GM12878 (cell line): ENCODE measurements around the gene AHCYL2. TPM values are rescaled to one million over a fixed set of nuclear protein-coding genes. Genes with fewer than 3 reads are reported as not detected.

Experiments
- ATAC-seq: fragments of 200-7000 bp; cut with Tn5 transposase; 3 replicates; pipeline ENCODE4 v1.9.1; 2020; ENCODE audit warnings: mild to moderate bottlenecking, moderate library complexity
- BruUV-seq: library from RNA; stranded (reverse); fragments of 400-500 nt; replicated peaks from 2 replicates; lab custom pipeline; 2021; lab: Mats Ljungman, UMichigan
- CTCF ChIA-PET: fragments of 300-600 bp; sonication (Branson Sonifier 250); formaldehyde crosslinking; extraction: SDS; loops from one replicate; lab custom pipeline; 2021; ENCODE audit warnings: inconsistent platforms; lab: Yijun Ruan, JAX
- POLR2A ChIA-PET: fragments of 350-600 bp; formaldehyde crosslinking; extraction: SDS; loops from one replicate; lab custom pipeline; 2021; ENCODE audit warnings: inconsistent platforms; lab: Charles Lee
- RAD21 ChIA-PET: fragments of 300-600 bp; sonication (Branson Sonifier 250); formaldehyde crosslinking; loops from one replicate; lab custom pipeline; 2023; ENCODE audit warnings: antibody characterized with exemption; ENCODE audit not compliant: unreplicated experiment; lab: Charles Lee
- SMC1A ChIA-PET: fragments of 300-600 bp; sonication (Branson Sonifier 250); formaldehyde crosslinking; loops from one replicate; lab custom pipeline; 2023; ENCODE audit not compliant: unreplicated experiment, uncharacterized antibody; lab: Charles Lee
- DNase-seq: peaks from one replicate; pipeline ENCODE4 v3.0.0-alpha.2; 2011; ENCODE audit warnings: low read depth, low spot score
- FAIRE-seq: peaks from 3 replicates; lab custom pipeline; 2011; peaks lifted over from hg19 to GRCh38; lab: Jason Lieb, UNC
- H2AFZ ChIP-seq: 2 replicates; pipeline ENCODE4 v1.6.0; 2011; ENCODE audit warnings: low read depth, low read length, control low read depth; ENCODE audit not compliant: control insufficient read depth
- H3K27ac ChIP-seq: 2 replicates; pipeline ENCODE4 v1.5.1; 2011; ENCODE audit warnings: control low read depth; ENCODE audit not compliant: control insufficient read depth, insufficient read depth
- H3K27me3 ChIP-seq, 2 experiments: replicated peaks in 1 of 2; 2 replicates each; pipeline versions ENCODE4 v1.6.0 to v1.6.1; 2011; ENCODE audit warnings: low read length in 1 of 2; ENCODE audit not compliant: control insufficient read depth in 2 of 2, insufficient read depth in 2 of 2
- H3K36me3 ChIP-seq, 2 experiments: 2 replicates each; pipeline ENCODE4 v1.5.1; 2011; ENCODE audit warnings: low read length in 1 of 2; ENCODE audit not compliant: control insufficient read depth in 2 of 2, insufficient read depth in 2 of 2
- H3K4me1 ChIP-seq: 2 replicates; pipeline ENCODE4 v1.6.1; 2011; ENCODE audit warnings: mild to moderate bottlenecking, low read length, moderate library complexity, mixed read lengths; ENCODE audit not compliant: control insufficient read depth, insufficient read depth
- H3K4me2 ChIP-seq: 2 replicates; pipeline ENCODE4 v1.6.0; 2011; ENCODE audit warnings: control low read depth; ENCODE audit not compliant: control insufficient read depth, insufficient read depth
- H3K4me3 ChIP-seq: fragments of 200-600 bp; sonication (generic); 2 replicates; pipeline ENCODE4 v1.5.1; 2016
- H3K79me2 ChIP-seq: 2 replicates; pipeline ENCODE4 v1.6.0; 2011; ENCODE audit warnings: low read length; ENCODE audit not compliant: control insufficient read depth, insufficient read depth
- H3K9ac ChIP-seq: 2 replicates; pipeline ENCODE4 v1.8.0; 2011; ENCODE audit warnings: low read length, control low read depth, mixed read lengths; ENCODE audit not compliant: control insufficient read depth, insufficient read depth
- H3K9me3 ChIP-seq: replicated peaks from 3 replicates; pipeline ENCODE4 v1.5.1; 2011; ENCODE audit warnings: mild to moderate bottlenecking, low read length; ENCODE audit not compliant: control insufficient read depth, insufficient read depth
- H4K20me1 ChIP-seq: 2 replicates; pipeline ENCODE4 v1.6.0; 2011; ENCODE audit not compliant: control insufficient read depth, insufficient read depth
- JUND ChIP-seq: IDR thresholded peaks from 2 replicates; pipeline ENCODE4 v1.6.1; 2012; ENCODE audit warnings: low read depth, mild to moderate bottlenecking, low read length, improper control_type of control experiment, moderate library complexity
- MEF2A ChIP-seq: IDR thresholded peaks from 2 replicates; pipeline ENCODE4 v1.6.1; 2011; ENCODE audit warnings: low read depth, mild to moderate bottlenecking, low read length, moderate library complexity; ENCODE audit not compliant: insufficient read depth
- RAD21 ChIP-seq: IDR thresholded peaks from 2 replicates; pipeline ENCODE4 v1.6.1; 2011; ENCODE audit warnings: mild to moderate bottlenecking, low read depth, low read length, moderate library complexity; ENCODE audit not compliant: insufficient read depth
- SP1 ChIP-seq: IDR thresholded peaks from one replicate; pipeline ENCODE4 v1.6.1; 2011; ENCODE audit warnings: low read depth, low read length
- SUZ12 ChIP-seq: fragments of 200-600 bp; sonication (generic); IDR thresholded peaks from one replicate; pipeline ENCODE4 v1.6.1; 2018; ENCODE audit warnings: antibody characterized with exemption, mild to moderate bottlenecking; ENCODE audit not compliant: unreplicated experiment
- YBX1 ChIP-seq: fragments of 450-650 bp; IDR thresholded peaks from 2 replicates; pipeline ENCODE4 v1.6.1; 2016; ENCODE audit warnings: antibody characterized with exemption
- WGBS: methylation state at CpG from one replicate; pipeline ENCODE4 v1.1.6; 2016; ENCODE audit warnings: low lambda C conversion rate; ENCODE audit not compliant: insufficient replicate concordance, insufficient coverage; ENCODE audit errors: missing lambda C conversion rate; 5-methylcytosine and 5-hydroxymethylcytosine counted together
- in situ Hi-C: fragments of 300-500 bp; cut with MboI; formaldehyde crosslinking; loops from 9 replicates; pipeline ENCODE4 v1.14.3; 2018; ENCODE audit warnings: mixed read lengths
- intact Hi-C: fragments of 100-400 bp; cut with micrococcal nuclease; formaldehyde crosslinking; loops from one replicate; pipeline ENCODE4 v1.14.2; 2022; ENCODE audit not compliant: unreplicated experiment
- polyA plus RNA-seq, 11 experiments: library from polyadenylated mRNA; depleted of rRNA in 4 of 11; unstranded in 6 of 11; stranded (reverse) in 5 of 11; fragments of >200 nt; fragmentation: Nextera tagmentation in 4 of 11; fragmentation: Illumina TruSeq in 1 of 11; extraction: Ambion mirVana in 4 of 11; extraction: Trizol in 1 of 11; gene quantifications; 1 replicate in 1 of 11; 2 replicates in 10 of 11; pipeline versions ENCODE4 v1.2.1 to v1.2.3, GENCODE V29; 2011 to 2016; ENCODE audit warnings: inconsistent platforms in 2 of 11, missing spikeins in 2 of 11, low read depth in 1 of 11
- total RNA-seq, 4 experiments: library from RNA; depleted of rRNA in 3 of 4; stranded (reverse); fragments of >200 nt in 3 of 4; fragmentation: Illumina TruSeq in 1 of 4; extraction: Trizol in 1 of 4; gene quantifications; 2 replicates each; pipeline versions ENCODE4 v1.2.1 to v1.2.3, GENCODE V29; 2013 to 2021
- TF ChIP-seq, protein P1 (sequence below): IDR thresholded peaks from 2 replicates; pipeline ENCODE4 v1.6.1; 2011; ENCODE audit warnings: borderline replicate concordance, low read depth, mild to moderate bottlenecking, moderate library complexity, mixed read lengths, low read length; ENCODE audit not compliant: insufficient read depth; ENCODE audit errors: extremely low read length
- TF ChIP-seq, protein P2 (sequence below): fragments of 450-650 bp; IDR thresholded peaks from 2 replicates; pipeline ENCODE4 v1.6.1; 2017; ENCODE audit warnings: mild to moderate bottlenecking, moderate library complexity
- TF ChIP-seq, protein P3 (sequence below): IDR thresholded peaks from 2 replicates; pipeline ENCODE4 v1.6.1; 2012; ENCODE audit warnings: low read depth, low read length, improper control_type of control experiment

The AHCYL2 gene
- total and polyA plus RNA-seq, 10 of the 15 experiments (the other 5 are each of a cell fraction or from before 2014, with no cell fraction given), result 1.7 to 29.1 (median 5.4) TPM

DNA sequence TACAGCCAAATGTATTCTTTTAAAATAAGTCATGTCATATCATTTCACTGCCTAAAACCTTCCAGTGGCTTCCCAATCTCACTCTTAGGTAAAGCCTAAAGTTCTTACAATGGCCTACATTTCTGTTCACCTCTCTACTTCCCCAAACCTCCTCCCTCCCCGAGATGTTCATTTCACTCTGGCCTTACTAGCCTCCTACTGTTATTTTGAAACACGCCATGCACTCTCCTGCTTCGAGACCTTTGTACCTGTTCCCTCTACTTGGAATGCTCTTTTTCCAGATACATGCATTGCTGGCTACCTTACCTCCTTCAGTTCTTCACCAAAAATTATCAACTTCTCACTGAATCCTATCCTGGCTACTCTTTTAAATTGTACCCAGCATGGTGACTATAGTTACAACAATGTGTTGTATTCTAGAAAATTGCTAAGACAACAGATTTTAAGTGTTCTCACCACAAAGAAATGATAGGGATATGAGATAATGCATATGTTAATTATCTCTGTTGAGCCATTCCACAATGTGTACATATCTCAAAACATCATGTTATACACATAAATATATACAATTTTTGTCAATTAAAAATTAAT lies 158.8 kb downstream of the AHCYL2 start:
- no peak overlapping the region for H3K4me2 ChIP-seq
- TF ChIP-seq RAD21, result no peak
- TF ChIP-seq SUZ12, result no peak
- TF ChIP-seq, protein P1, sequence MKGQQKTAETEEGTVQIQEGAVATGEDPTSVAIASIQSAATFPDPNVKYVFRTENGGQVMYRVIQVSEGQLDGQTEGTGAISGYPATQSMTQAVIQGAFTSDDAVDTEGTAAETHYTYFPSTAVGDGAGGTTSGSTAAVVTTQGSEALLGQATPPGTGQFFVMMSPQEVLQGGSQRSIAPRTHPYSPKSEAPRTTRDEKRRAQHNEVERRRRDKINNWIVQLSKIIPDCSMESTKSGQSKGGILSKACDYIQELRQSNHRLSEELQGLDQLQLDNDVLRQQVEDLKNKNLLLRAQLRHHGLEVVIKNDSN, result no peak
- TF ChIP-seq, protein P2, sequence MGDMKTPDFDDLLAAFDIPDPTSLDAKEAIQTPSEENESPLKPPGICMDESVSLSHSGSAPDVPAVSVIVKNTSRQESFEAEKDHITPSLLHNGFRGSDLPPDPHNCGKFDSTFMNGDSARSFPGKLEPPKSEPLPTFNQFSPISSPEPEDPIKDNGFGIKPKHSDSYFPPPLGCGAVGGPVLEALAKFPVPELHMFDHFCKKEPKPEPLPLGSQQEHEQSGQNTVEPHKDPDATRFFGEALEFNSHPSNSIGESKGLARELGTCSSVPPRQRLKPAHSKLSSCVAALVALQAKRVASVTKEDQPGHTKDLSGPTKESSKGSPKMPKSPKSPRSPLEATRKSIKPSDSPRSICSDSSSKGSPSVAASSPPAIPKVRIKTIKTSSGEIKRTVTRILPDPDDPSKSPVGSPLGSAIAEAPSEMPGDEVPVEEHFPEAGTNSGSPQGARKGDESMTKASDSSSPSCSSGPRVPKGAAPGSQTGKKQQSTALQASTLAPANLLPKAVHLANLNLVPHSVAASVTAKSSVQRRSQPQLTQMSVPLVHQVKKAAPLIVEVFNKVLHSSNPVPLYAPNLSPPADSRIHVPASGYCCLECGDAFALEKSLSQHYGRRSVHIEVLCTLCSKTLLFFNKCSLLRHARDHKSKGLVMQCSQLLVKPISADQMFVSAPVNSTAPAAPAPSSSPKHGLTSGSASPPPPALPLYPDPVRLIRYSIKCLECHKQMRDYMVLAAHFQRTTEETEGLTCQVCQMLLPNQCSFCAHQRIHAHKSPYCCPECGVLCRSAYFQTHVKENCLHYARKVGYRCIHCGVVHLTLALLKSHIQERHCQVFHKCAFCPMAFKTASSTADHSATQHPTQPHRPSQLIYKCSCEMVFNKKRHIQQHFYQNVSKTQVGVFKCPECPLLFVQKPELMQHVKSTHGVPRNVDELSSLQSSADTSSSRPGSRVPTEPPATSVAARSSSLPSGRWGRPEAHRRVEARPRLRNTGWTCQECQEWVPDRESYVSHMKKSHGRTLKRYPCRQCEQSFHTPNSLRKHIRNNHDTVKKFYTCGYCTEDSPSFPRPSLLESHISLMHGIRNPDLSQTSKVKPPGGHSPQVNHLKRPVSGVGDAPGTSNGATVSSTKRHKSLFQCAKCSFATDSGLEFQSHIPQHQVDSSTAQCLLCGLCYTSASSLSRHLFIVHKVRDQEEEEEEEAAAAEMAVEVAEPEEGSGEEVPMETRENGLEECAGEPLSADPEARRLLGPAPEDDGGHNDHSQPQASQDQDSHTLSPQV, result no peak
- no peak for TF ChIP-seq JUND
- no peak for TF ChIP-seq SP1
- no peak for TF ChIP-seq MEF2A
- no peak for TF ChIP-seq YBX1
- TF ChIP-seq, protein P3, sequence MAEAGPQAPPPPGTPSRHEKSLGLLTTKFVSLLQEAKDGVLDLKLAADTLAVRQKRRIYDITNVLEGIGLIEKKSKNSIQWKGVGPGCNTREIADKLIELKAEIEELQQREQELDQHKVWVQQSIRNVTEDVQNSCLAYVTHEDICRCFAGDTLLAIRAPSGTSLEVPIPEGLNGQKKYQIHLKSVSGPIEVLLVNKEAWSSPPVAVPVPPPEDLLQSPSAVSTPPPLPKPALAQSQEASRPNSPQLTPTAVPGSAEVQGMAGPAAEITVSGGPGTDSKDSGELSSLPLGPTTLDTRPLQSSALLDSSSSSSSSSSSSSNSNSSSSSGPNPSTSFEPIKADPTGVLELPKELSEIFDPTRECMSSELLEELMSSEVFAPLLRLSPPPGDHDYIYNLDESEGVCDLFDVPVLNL, result no peak
- WGBS, result 57% methylated on average over 3 of the region's 3 CpGs
- RAD21 ChIA-PET, result no interaction called here
- H3K27me3 ChIP-seq, result no peaks in the 10 kb centered on the region
- no peaks in the 10 kb centered on the region; the same call in 1 of the 2 replicates for H3K4me1 ChIP-seq
- CTCF ChIA-PET, result no interaction called here
- no peak overlapping the region for H2AFZ ChIP-seq
- SMC1A ChIA-PET, result no interaction called here
- DNase-seq (no peak), ATAC-seq (no peak), FAIRE-seq (no peak)
- no TSS peak for BruUV-seq
- H3K4me3 ChIP-seq, result no peak overlapping the region
- no peak overlapping the region for H3K27ac ChIP-seq
- H3K9me3 ChIP-seq, result no peaks in the 10 kb centered on the region
- no peaks in the 10 kb centered on the region for H3K79me2 ChIP-seq
- H3K36me3 ChIP-seq, result no peaks in the 10 kb centered on the region
- POLR2A ChIA-PET, result no interaction called here
- in situ Hi-C loops, result no loop called here
- no peaks in the 10 kb centered on the region for H4K20me1 ChIP-seq
- H3K9ac ChIP-seq, result no peak overlapping the region
- intact Hi-C loops, result no loop called here
